ENCODE measurements around the gene GCK.

DNA sequence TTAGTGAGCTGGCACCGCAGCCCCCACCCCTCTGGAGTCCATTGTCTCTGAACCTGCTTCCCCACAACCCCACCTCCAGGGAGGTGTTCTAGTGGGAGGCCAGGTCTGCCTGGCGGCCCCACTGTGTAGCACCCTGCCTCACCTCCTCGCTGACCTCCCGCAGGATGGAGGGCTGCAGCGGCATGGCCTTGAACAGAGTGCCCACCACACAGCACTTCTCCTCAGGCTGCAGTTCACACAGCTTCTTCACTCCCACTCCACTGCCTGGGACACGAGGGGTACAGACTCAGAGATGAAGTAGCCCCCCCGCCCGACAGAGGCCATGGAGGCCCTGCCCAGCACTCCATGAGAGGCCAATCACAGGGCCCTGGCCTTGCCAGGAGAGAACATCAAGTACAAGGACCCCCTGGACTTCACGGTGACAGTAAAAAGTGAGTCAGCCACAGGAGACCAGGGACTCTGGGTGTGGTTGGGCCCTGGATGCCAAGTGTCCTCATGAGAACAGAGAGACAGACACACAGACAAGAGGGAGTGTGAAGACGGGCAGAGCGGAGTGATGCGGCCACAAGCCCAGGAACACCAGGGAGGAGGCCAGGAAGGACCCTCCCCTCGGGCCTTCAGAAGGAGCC, 71.3 kb downstream of the GCK start:
- TF ChIP-seq, protein P1, sequence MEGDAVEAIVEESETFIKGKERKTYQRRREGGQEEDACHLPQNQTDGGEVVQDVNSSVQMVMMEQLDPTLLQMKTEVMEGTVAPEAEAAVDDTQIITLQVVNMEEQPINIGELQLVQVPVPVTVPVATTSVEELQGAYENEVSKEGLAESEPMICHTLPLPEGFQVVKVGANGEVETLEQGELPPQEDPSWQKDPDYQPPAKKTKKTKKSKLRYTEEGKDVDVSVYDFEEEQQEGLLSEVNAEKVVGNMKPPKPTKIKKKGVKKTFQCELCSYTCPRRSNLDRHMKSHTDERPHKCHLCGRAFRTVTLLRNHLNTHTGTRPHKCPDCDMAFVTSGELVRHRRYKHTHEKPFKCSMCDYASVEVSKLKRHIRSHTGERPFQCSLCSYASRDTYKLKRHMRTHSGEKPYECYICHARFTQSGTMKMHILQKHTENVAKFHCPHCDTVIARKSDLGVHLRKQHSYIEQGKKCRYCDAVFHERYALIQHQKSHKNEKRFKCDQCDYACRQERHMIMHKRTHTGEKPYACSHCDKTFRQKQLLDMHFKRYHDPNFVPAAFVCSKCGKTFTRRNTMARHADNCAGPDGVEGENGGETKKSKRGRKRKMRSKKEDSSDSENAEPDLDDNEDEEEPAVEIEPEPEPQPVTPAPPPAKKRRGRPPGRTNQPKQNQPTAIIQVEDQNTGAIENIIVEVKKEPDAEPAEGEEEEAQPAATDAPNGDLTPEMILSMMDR (IDR thresholded peaks at IDR 0.05; ENCODE audit: borderline replicate concordance, extremely low read depth, low read length, poor library complexity, severe bottlenecking) = no peak
- TF ChIP-seq EZH2 (IDR thresholded peaks at IDR 0.05; ENCODE audit: borderline replicate concordance, low read depth, low read length, severe bottlenecking) = no peak

Data from DND-41 (cell line).